KBM-7 (cell line): Measurements from ENCODE around the gene WNK1.
"Not testable (repeated sequence)": the region's sequence is repeated elsewhere in the genome, so short reads cannot be mapped to it uniquely, and the experiment has no call there.

ENCODE experiments used
- DNase-seq: peaks from one replicate; pipeline ENCODE4 v3.0.0-alpha.2; 2015
- in situ Hi-C: fragments of 300-500 bp; cut with MboI; formaldehyde crosslinking; loops from 2 replicates; pipeline ENCODE4 v1.14.3; 2020; ENCODE audit warnings: low sequenced_read_pairs, low pct_unique_long_range_greater_than_20kb, mixed read lengths

WNK1 gene

GRCh38 chr12:926641-927040, 174.3 kb downstream of the WNK1 start:
- in situ Hi-C loops, result no loop called here
- no peak for DNase-seq

GRCh38 chr12:931060-931459, 178.7 kb downstream of the WNK1 start:
- DNase-seq, result no peak
- in situ Hi-C loops, result no loop called here

- in situ Hi-C loops, result no loop called here
- DNase-seq, result no peak
Measured at GRCh38 chr12:931591-931990, 179.2 kb downstream of the WNK1 start.

- DNase-seq, in situ Hi-C loops: not testable (repeated sequence)
Measured at GRCh38 chr12:935891-936290, 183.5 kb downstream of the WNK1 start.

- no peak for DNase-seq
- in situ Hi-C loops, result no loop called here
Measured at GRCh38 chr12:936377-937345, 184.3 kb downstream of the WNK1 start.

- in situ Hi-C loops, result no loop called here
- DNase-seq, result no peak
Measured at GRCh38 chr12:938810-939209, 186.4 kb downstream of the WNK1 start.

GRCh38 chr12:943051-943450, 190.7 kb downstream of the WNK1 start:
- in situ Hi-C loops, result no loop called here
- DNase-seq, result no peak

- in situ Hi-C loops, result no loop called here
- peak; percentile 53 for DNase-seq
Measured at GRCh38 chr12:944211-944610, 191.8 kb downstream of the WNK1 start.

- DNase-seq, result no peak
- in situ Hi-C loops, result no loop called here
Measured at GRCh38 chr12:946212-946611, 193.8 kb downstream of the WNK1 start.

GRCh38 chr12:946631-947030, 194.3 kb downstream of the WNK1 start:
- DNase-seq, result no peak
- in situ Hi-C loops, result no loop called here

- in situ Hi-C loops, result no loop called here
- DNase-seq, result no peak
Measured at GRCh38 chr12:948238-948637, 195.9 kb downstream of the WNK1 start.

- DNase-seq, result peak; percentile 100
- in situ Hi-C loops, result no loop called here
Measured at GRCh38 chr12:949453-950191, 197.2 kb downstream of the WNK1 start, which contains the start of gene RAD52. Gene RAD52 (minus strand): TSS chr12:949694. CDS start chr12:933058, 16,636 bp downstream.

GRCh38 chr12:951176-951575, 198.8 kb downstream of the WNK1 start:
- no peak for DNase-seq
- in situ Hi-C loops, result no loop called here

GRCh38 chr12:953776-954175, 201.4 kb downstream of the WNK1 start:
- in situ Hi-C loops, result no loop called here
- no peak for DNase-seq

GRCh38 chr12:954741-955140, 202.4 kb downstream of the WNK1 start:
- no peak for DNase-seq
- in situ Hi-C loops, result no loop called here

GRCh38 chr12:955939-956338, 203.6 kb downstream of the WNK1 start:
- DNase-seq, result no peak
- in situ Hi-C loops, result no loop called here

- in situ Hi-C loops, result no loop called here
- DNase-seq, result no peak
Measured at GRCh38 chr12:958588-959123, 206.3 kb downstream of the WNK1 start.
